NB4 (cell line): ENCODE results near the gene CHM.
A peak's percentile ranks its signal among the peaks of the same experiment; 100 is the strongest.

Source experiments
- DNase-seq: peaks from one replicate; pipeline ENCODE4 v3.0.0; 2010; ENCODE audit warnings: low read depth
- H3K4me3 ChIP-seq: one replicate; pipeline ENCODE4 v1.5.1; 2011; ENCODE audit warnings: mild to moderate bottlenecking, low read depth, low read length, moderate library complexity
- CTCF ChIP-seq: IDR thresholded peaks from one replicate; pipeline ENCODE4 v1.5.1; 2012; ENCODE audit warnings: low read depth, low read length
- MAX ChIP-seq: IDR thresholded peaks from 2 replicates; pipeline ENCODE4 v1.6.1; 2011; ENCODE audit warnings: low read depth, low read length
- MYC ChIP-seq: IDR thresholded peaks from 2 replicates; pipeline ENCODE4 v1.6.1; 2011; ENCODE audit warnings: low read depth, low read length
- POLR2A ChIP-seq: IDR thresholded peaks from 2 replicates; pipeline ENCODE4 v1.6.1; 2011; ENCODE audit warnings: mild to moderate bottlenecking; ENCODE audit not compliant: insufficient read length; ENCODE audit errors: extremely low read depth

CHM gene

GRCh38 chrX:86047936-86048280, 550 bp upstream of the CHM start:
- TF ChIP-seq POLR2A (no peak), MYC (no peak), MAX (no peak), CTCF (no peak)
- H3K4me3 ChIP-seq, result peak overlapping the region; percentile 96
- DNase-seq, result peak; percentile 0

GRCh38 chrX:86044216-86044615, 3.1 kb downstream of the CHM start:
- H3K4me3 ChIP-seq, result no peak overlapping the region
- no peak for TF ChIP-seq POLR2A
- no peak for TF ChIP-seq MAX
- no peak for TF ChIP-seq CTCF
- TF ChIP-seq MYC, result no peak
- DNase-seq, result no peak

GRCh38 chrX:86039625-86040568, 7.5 kb downstream of the CHM start:
- no peak overlapping the region for H3K4me3 ChIP-seq
- TF ChIP-seq MAX (no peak), CTCF (no peak), POLR2A (no peak), MYC (no peak)
- DNase-seq, result no peak

- TF ChIP-seq MAX (no peak), MYC (no peak), CTCF (no peak), POLR2A (no peak)
- no peak for DNase-seq
- no peak overlapping the region for H3K4me3 ChIP-seq
These were observed 14.0 kb downstream of the CHM start for GRCh38 chrX:86033385-86033784.

- DNase-seq, result no peak
- TF ChIP-seq MAX, result no peak
- TF ChIP-seq POLR2A, result no peak
- no peak for TF ChIP-seq MYC
- TF ChIP-seq CTCF, result no peak
- no peak overlapping the region for H3K4me3 ChIP-seq
These were observed 18.7 kb downstream of the CHM start for GRCh38 chrX:86028681-86029080.
